Measurements from ENCODE around the gene PIK3C2G.

- TF ChIP-seq POLR2A (IDR thresholded peaks at IDR 0.05), result no peak
- no peak for TF ChIP-seq CTCF (IDR thresholded peaks at IDR 0.05)
Observed at GRCh38 chr12:18261273-18261672, at the start of gene PIK3C2G.

All from lower leg skin (tissue), 3 donors.